HG02852 (cell line): ENCODE measurements around the gene BCKDHB.
A peak's percentile ranks its signal among the peaks of the same experiment; 100 is the strongest.
"Not testable (repeated sequence)": the region's sequence is repeated elsewhere in the genome, so short reads cannot be mapped to it uniquely, and the experiment has no call there.

Source experiments
- ATAC-seq: cut with Tn5 transposase; IDR thresholded peaks from one replicate; pipeline ENCODE4 v1.9.1; 2021; ENCODE audit warnings: mild to moderate bottlenecking, moderate library complexity; ENCODE audit not compliant: unreplicated experiment

BCKDHB gene

DNA sequence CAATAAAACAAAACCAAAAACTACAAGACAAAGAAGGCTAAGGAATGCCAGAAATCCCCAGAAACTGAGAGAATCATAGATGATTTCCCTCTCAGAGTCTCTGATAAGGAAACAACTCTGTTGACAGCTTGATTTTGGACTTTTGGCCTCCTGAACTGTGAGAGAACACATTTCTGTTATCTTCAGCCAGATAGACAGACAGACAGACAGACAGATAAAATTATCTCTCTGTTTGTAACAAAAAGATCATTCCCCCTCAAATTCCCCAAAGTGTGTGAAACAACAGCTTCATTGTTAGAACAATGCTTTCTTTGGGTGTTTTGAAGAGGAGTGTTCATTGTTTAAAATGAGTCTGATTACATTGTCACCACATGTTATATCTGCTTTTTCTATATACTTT lies 148.2 kb downstream of the BCKDHB start:
- no peak for ATAC-seq

DNA sequence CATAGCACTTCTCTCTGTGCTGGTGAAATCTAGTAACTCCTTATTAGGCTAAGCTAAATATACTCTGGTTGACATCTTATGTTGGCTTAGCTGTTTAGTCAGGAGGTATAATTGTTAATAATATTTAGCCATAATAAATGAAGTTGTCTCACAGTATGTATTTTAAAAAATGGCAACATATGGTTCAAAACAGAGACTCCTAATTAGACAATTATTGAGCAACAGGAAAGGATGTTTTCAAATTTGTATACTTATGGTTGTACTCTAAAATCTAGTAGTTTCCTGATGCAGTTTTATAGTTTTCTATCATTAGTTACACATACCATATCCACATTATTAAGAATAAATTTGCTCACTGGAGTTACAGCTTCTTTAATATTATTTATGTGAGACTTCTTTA lies 150.2 kb downstream of the BCKDHB start:
- no peak for ATAC-seq

DNA sequence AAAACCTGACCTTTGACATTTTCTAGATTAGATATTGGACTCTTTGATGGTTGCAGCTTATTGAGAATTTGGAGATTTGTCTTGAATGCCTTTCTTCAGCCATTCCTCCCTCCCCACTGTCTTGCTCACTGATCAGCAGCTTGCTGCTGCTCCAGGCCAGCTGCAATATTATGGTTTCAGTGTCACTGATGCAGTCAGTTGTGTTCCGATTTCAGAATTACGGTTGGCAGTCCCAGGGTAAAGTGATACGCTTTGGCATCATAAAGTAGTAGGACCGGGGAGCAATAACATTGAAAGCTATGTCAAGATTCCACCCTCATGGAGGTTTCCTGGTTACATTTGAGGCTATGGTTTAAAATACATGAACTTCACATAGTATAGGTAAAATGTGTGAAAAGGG lies 152.6 kb downstream of the BCKDHB start:
- ATAC-seq = no peak

DNA sequence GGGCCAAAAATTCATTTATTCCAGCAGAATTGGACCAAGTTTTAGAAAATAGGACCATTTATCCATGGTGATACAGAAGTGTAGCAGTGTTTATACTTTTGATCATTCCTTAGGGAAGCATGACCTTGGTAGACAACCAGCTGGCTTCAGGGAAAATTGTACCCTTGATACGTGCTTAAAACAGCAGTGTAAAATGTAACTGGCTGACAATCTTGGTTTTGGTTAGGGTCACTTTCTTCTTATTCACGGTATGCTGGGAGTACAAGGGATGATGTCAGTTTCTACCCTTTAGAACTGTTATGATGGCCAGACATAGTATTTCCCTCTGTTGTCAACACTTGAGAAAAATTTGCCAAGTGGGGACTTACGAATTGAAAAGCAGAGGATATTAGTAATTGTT lies 157.1 kb downstream of the BCKDHB start:
- no peak for ATAC-seq

DNA sequence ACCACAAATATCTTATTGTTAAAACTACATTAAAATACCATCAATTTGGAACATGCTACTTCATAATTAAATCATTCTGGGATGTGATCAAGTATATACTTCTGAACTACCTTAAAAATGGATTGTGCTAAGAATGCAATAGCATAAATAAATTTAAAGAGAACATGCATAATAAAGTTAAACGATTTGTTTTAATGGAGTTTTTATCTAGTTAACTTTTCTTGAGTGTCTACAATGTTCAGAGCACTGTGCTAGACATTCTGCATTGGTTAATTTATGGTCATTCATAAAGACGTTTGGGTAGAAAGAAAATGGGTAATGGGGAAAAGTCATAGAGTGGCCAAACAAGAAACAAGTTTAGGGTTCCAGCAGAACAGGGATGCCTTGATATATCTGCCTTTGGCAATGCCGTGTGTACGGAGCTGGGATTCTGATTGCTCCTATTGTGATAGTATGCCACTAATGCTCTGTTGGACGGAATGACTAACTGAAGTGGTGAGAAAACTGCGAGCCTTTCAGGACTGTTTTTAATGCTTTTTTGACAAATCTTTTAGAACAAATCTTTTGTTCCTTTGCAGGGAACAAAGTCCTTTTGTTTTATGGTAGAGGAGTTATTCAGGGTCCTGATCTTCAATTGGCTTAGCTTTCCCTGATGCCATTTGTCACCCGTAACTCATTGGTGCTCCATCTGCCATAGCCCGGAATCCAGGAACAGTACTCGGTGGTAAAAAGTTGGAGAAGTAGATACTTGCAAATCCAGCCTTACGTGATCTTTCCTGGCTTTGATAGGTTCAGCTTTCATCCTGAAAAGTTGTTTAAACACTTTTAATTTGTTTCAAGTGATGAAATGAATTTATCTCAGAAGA lies 162.6 kb downstream of the BCKDHB start:
- no peak for ATAC-seq

DNA sequence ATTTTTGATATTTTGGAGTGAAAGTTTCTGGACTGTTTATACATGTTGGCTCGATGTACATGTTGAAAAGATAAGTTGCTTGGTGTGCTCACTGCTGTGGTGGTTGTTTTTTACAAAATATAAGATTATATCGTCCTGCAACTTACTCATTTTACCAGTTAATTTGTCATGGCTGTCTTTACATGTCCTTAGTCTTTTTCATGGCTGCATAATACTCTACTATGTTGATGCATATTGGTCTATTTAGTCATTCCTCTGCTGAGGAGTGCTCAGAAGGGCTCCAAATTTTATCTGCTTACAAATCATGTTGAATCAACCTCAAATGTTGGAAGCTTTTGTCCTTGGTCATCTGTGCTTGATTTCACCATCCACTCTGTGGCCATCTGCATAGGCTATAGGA lies 164.6 kb downstream of the BCKDHB start:
- no peak for ATAC-seq

DNA sequence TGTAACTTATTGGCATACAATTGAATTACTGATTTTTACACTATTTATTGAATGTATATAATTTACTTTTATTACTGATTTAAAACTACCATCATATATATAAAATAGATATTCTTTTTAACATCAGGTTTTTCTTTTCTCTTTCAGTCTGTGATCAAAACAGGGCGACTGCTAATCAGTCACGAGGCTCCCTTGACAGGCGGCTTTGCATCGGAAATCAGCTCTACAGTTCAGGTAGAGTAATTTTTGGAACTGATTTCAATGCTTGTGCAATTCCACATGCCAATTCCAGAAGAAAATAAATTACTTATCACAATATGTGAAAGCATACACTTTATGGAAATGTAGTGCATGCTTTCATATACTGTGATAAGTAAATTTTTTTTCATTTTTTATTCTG lies 166.5 kb downstream of the BCKDHB start:
- no peak for ATAC-seq

DNA sequence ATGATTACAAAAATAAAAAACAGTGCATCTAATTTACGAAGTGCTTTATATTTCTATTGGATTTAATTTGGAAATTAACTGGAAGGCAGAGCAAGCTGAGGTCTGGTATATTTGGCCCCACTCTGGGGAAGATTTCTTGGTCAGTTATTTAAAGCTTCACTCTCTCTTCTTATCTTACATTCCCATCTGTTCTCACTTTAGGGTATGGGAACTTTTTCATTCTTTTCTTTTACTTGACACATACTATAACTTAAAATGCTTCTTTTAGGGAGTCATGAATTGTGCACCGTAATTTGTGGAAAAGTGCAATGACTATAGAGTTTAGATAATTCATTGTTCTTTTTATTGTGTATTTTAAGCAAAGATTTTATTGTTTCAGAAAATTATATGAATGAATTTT lies 170.4 kb downstream of the BCKDHB start:
- no peak for ATAC-seq

DNA sequence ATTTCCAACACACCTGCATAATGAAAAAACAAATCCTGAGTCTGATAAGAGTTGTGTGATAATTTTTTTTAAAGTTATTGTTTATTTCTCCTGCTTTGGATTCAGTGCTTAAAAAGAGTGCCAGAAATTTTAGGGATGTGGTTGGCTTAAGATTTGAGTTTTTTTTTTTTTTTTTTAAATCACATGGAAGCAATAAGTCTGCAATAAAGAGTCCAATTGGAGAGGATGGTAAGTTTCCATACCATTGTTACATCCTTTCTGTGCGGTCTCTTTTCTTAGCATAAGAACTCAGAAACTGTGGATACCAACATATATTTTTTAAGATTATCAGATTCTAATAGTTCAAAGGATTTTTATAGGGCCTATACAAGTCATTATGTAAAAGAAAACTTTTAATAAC lies 171.0 kb downstream of the BCKDHB start:
- ATAC-seq = no peak

DNA sequence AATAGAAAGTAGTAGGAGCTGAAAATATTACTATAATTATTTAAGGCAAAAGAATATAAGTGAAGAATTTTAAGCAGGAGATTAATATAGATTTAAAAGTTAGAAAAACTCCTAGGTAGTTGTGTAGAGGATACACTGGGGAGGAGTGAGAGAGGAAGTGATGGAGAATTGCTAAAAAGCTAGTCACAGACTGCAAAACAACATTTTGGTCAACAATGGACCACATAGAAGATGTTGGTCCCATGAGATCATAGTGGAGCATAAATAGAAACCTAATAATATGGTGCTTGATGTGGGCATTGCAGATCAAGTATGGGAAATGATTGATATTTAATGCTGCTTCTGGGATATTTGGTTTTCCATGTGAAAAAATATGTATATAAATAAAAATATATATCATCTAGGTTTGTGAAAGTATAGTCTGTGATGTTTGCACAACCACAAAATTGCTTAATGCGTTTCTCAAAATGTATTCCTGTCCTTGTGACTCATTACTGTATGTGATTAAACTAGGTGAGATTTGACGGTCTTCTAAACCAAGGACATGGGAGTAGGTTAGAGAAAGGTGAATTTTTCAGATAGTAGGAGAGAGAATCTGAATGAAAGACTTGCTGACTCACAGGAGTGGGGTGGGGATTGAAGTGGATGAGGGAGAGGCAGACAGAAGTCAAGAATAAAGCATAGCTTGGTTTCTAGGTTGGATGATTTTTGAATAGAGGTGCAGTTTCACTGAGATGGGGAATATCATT lies 174.0 kb downstream of the BCKDHB start:
- peak; percentile 68 for ATAC-seq

DNA sequence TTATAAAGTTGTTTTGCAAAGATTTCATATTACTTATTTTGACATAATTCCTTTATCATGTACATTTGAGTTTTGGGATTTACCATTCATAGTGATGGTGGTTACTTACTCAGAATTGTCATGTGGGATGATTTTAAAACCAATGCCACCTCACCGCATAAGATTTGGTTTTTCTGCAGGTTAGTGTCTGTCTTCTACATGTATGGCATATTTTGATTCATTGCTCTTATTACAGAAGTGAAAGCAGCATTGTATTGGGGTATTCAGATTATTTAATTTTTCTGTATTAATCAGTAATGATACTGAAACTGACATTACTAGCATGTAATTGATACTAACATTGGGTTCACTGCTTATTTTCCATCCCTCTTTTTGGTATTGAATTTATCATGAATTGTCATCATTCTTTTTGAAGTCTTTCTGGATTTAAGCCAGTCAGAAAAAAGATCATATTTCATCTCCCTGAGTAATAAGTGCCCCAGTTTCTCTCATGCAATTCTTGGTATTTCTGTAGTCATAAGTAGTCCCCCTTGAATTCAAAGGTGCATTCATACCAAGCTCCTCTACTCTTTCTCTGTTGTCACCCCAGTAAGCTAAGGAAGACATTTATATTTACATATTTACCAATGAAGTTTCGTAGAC lies 176.6 kb downstream of the BCKDHB start:
- no peak for ATAC-seq

DNA sequence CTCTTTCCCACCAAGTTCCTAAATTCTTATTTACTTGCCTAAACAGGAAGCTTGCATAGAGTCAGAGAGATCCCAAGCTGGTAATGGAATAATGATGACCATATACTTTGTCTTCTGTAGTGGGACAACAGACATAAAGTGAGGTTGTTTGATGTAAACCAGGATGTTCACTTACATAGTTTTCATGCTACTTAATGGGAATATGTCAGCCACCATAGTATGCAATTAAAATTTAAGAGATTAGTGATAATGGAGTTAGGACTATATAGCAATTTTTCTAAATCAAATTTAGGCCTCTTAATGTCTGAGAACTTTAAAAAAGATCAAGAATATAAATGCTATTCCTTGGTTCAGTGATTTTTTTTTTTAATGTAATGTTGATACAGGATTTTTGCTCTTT lies 180.6 kb downstream of the BCKDHB start:
- no peak for ATAC-seq

DNA sequence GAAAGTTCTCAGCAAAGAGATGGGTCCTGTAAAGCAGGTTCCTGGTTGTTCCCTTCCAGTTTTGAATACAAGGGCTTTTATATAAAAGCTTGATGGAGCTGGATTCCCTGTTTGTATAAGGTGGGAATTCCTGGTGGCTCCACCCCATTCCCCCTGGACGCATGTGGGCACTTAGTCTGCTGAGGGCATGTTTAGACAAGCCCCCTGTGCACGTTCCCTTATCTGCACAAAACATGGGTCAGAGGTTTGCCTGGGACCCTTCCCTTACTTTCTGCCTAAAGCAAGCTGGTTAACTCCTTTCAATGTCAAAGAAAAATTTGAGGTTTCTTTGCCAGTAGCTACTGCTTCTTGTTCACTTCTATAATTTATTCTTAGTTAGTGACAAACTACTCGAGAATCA lies 181.1 kb downstream of the BCKDHB start:
- ATAC-seq = no peak

DNA sequence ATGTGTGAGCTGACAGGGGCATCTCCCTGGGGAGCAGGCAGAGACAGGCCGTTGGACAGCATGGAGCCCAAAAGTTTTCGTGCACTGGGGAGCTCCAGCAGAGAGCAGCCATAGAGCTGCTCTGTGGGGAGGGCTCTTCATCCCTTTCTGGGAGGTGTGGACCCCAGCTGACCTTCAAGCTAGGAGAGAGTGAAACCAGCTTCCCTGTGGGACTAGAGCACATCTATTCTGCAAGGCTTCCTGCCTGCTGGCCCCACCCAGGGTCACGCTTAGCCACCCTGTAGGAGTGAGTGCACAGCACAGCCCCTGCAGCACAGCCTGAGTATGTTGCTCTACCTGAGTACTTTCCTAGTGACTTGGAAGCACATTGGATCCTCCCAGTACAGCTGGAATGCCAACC lies 183.3 kb downstream of the BCKDHB start:
- no peak for ATAC-seq

DNA sequence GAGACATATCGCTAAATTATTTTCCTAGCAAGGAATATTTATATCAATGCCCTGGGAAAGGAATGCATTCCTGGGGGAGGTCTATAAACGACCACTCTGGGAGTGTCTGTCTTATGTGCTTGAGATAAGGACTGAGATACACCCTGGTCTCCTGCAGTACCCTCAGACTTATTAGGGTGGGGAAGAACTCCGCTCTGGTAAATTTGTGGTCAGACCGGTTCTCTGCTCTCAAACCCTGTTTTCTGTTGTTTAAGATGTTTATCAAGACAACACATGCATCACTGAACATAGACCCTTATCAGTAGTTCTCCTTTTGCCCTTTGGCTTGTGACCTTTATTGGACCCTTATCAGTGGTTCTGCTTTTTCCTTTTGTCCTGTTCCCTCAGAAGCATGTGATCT lies 188.1 kb downstream of the BCKDHB start:
- not testable (repeated sequence) for ATAC-seq

DNA sequence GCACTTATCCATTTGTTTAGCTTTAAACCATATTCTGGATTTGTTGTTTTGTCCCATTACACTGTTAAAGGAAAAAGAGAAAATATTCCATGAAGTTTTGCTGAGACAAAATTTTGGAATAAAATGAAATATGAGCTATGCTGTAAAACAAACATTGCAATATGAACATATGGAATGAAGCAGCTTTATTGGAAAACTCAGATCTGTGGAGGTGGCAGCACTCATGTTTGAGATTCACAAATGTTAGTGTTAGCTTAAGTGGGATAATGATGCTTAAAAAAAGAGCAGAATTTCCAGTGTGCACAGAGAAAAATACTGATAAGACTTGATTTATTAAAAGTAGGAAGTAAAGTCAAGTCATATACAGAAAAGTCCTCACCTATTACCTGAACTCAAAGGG lies 196.2 kb downstream of the BCKDHB start:
- no peak for ATAC-seq

DNA sequence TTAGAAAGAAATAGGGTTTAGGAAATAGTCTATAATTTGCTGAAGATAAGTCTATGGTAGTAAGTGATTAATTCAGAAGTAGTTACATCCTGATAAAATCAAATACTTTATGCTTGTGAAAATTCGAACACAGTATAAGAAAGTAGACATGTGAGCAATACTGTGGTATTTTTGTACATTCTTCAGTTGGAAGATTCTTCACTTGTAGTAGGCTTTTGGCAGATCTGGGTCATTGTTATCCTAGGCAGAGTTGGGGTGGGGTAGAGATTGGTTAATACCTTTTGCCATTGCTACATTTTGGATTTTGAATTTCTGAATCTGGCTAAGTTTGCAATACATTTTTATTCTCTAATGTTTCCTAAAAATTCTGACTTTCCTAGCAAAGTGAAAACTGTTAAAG lies 197.5 kb downstream of the BCKDHB start:
- ATAC-seq = no peak

DNA sequence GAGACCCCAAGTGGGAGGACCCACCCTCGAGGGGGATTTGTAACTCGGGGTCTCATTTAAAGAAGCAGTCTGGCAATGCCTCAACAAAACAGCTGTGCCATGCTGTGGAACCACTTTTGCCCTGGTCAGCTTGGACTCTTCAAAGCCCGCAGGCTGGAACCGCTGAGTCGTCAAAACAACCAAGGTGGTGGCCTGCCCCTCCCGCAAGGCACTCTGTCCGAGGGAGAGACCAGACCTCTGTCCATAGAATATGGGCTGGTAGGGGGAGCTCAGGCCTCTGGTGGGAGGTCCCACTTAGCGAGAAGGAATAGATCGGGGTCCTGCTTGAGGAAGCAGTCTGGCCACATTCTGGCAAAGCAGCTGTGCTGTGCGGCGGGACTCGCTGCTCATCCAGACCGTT lies 208.1 kb downstream of the BCKDHB start:
- ATAC-seq = no peak

DNA sequence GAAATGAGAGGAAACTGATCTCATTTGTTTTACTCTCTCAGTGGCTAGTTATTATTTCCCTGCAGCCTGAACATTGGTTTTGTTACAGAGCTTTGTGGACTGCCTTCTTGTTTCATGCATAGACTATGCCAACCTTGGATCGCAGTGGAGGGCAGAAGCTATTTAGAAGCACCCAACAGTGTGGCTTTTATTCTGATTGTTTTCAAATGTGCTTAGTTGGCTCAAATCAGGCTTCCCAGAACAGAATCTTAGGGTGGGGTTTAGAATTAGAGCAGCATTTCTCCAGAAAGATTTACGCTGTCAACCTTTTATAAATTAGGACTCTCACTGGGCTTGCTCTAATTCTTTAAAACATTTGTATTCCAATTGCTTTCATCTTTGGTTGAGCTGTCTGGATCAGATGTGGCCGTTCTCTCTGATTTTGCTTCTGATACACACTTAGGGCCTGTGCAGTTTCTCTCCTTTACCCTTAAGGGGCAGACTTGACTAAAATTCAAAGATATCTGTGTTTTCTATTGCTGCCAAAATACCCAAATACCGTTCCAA lies 210.3 kb downstream of the BCKDHB start:
- ATAC-seq = no peak

DNA sequence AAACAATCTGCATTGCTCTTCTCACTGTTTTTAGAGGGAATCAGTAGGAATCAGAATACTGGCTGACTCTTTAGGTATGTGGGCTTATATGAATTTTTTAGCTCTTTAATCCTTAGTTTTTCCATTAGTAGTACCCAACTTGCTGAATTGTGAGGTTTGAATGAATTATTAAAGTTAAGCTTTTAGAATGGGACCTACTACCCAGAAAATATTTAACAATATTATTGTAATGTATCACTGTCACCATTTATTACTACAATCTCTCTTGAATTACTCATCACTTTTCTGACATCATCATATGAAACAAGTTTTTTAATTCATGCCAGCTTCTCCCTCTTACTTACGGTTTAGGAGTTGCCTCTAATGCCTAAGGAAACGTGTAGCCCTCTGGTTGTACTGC lies 212.7 kb downstream of the BCKDHB start:
- ATAC-seq = no peak

DNA sequence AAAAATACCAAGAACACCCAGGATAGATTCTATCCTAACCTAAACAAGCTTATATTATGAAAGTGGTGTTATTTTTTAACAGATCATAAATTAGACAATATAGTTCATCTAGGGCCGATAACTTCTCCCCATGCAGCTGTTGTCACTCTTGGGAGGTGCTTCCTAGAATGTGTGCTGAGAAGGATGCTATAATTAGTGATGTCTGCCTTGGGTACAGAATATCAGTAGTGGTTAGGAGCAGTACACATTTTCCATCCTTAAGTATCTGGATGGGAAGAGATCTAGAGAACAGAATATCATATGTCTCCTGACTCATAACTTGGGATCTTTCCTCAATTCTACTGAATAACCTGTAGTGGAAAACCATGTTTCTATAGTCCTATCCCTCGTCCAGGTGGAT lies 214.5 kb downstream of the BCKDHB start:
- no peak for ATAC-seq

DNA sequence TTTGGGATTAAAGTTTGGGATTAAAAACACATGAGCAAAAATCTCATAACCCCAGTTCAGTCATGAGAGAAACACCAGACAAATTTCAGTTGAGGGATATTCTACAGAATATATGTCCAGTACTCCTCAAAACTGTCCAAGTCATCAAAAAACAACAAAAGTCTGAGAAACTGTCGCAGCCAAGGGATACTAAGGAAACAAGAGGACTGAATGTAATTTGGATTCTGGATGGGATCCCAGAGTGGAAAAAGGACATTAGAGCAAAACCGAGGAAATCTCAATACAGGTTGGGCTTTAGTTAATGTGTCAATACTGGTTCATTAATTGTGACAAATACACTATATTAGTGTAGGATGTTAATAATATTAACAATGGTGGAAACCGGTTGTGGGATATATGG lies 219.3 kb downstream of the BCKDHB start:
- no peak for ATAC-seq
